ENCODE data around the gene EYS.

EYS gene

DNA sequence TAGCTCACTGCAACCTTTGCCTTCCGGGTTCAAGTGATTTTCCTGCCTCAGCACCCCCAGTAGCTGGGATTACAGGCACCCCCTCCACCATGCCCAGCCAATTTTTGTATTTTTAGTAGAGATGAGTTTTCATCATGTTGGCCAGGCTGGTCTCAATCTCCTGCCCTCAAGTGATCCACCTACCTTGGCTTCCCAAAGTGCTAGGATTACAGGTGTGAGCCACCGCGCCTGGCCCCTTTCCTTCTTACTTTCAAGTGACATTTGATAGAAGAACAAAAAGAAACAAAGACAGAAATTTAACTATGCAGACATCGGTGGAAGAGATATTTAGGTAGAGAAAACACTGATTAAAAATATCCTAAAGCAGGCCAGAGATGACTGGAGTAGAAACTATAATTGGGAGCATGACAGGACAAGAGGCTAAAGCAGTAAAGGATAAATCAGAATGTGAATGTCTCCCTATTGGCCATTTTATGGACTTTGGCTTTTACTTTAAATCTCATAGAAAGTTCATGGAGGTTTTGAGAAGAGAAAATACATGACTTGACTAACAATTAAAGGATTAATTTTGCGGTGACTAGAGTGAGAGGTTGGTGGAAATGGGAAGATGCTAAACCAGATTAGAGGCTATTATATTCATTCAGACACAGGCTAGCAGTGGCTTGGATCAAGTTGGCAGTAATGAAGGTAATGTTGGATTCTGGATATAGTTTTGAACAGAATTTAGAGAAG, 2.2 kb upstream of the EYS start:
- H3K36me3 ChIP-seq (ENCODE audit: control insufficient read depth, low read length), result no peaks in the 10 kb centered on the region
- no peaks in the 10 kb centered on the region for H3K9me3 ChIP-seq (ENCODE audit: control insufficient read depth, insufficient read depth, low read length)
- H3F3A ChIP-seq (ENCODE audit: control insufficient read depth, insufficient read depth), result no peaks in the 10 kb centered on the region
- H3K27ac ChIP-seq (ENCODE audit: low read depth, low read length), result no peak overlapping the region
- TF ChIP-seq, protein P1, sequence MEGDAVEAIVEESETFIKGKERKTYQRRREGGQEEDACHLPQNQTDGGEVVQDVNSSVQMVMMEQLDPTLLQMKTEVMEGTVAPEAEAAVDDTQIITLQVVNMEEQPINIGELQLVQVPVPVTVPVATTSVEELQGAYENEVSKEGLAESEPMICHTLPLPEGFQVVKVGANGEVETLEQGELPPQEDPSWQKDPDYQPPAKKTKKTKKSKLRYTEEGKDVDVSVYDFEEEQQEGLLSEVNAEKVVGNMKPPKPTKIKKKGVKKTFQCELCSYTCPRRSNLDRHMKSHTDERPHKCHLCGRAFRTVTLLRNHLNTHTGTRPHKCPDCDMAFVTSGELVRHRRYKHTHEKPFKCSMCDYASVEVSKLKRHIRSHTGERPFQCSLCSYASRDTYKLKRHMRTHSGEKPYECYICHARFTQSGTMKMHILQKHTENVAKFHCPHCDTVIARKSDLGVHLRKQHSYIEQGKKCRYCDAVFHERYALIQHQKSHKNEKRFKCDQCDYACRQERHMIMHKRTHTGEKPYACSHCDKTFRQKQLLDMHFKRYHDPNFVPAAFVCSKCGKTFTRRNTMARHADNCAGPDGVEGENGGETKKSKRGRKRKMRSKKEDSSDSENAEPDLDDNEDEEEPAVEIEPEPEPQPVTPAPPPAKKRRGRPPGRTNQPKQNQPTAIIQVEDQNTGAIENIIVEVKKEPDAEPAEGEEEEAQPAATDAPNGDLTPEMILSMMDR (IDR thresholded peaks at IDR 0.05; ENCODE audit: low read depth, low read length, poor library complexity, severe bottlenecking), result no peak
- no peak for TF ChIP-seq EZH2phosphoT487 (IDR thresholded peaks at IDR 0.05; ENCODE audit: borderline replicate concordance, low read length)
- no peak overlapping the region for H3K4me3 ChIP-seq (ENCODE audit: low read length)
- no peaks in the 10 kb centered on the region for H3K9me2 ChIP-seq (replicated peaks; ENCODE audit: control insufficient read depth, low read length)
- no peaks in the 10 kb centered on the region for H3K27me3 ChIP-seq (ENCODE audit: control insufficient read depth, low read length)
- no peaks in the 10 kb centered on the region for H3K79me2 ChIP-seq (ENCODE audit: control insufficient read depth, low read length)
- no peaks in the 10 kb centered on the region for H3K4me1 ChIP-seq (ENCODE audit: control insufficient read depth, low read length)
- no peak overlapping the region for H3K4me2 ChIP-seq (ENCODE audit: low read length)
- no peaks in the 10 kb centered on the region for H4K20me1 ChIP-seq (ENCODE audit: control insufficient read depth, insufficient read depth, low read depth, low read length)

DNA sequence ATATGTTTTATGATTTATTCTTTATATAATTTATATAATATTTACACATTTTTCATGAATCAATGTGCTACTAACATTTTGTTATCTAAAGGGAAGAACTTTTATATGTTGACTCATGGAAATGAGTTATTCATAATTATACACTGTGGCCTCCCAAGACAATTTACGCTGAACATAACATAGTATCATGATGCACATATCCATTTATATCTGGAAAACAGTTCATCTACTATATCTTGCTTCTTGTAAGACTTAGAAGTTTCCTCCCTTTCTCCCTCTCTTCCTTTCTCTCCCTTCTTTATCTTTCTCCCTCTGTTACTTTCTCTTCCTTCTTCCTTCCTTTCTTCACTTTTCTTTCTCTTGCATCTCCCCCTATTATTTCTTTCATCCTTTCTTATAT, 1.1 kb upstream of the EYS start:
- H3K27me3 ChIP-seq (ENCODE audit: control insufficient read depth, low read length), result no peaks in the 10 kb centered on the region
- no peak overlapping the region for H3K4me2 ChIP-seq (ENCODE audit: low read length)
- no peaks in the 10 kb centered on the region for H3K79me2 ChIP-seq (ENCODE audit: control insufficient read depth, low read length)
- no peaks in the 10 kb centered on the region for H3K9me2 ChIP-seq (replicated peaks; ENCODE audit: control insufficient read depth, low read length)
- H3K4me3 ChIP-seq (ENCODE audit: low read length), result no peak overlapping the region
- H3K36me3 ChIP-seq (ENCODE audit: control insufficient read depth, low read length), result no peaks in the 10 kb centered on the region
- H3K27ac ChIP-seq (ENCODE audit: low read depth, low read length), result no peak overlapping the region
- TF ChIP-seq, protein P1 (IDR thresholded peaks at IDR 0.05; ENCODE audit: low read depth, low read length, poor library complexity, severe bottlenecking), result no peak
- no peak for TF ChIP-seq EZH2phosphoT487 (IDR thresholded peaks at IDR 0.05; ENCODE audit: borderline replicate concordance, low read length)
- H4K20me1 ChIP-seq (ENCODE audit: control insufficient read depth, insufficient read depth, low read depth, low read length), result no peaks in the 10 kb centered on the region
- no peaks in the 10 kb centered on the region for H3K9me3 ChIP-seq (ENCODE audit: control insufficient read depth, insufficient read depth, low read length)
- no peaks in the 10 kb centered on the region for H3K4me1 ChIP-seq (ENCODE audit: control insufficient read depth, low read length)
- no peaks in the 10 kb centered on the region for H3F3A ChIP-seq (ENCODE audit: control insufficient read depth, insufficient read depth)

DNA sequence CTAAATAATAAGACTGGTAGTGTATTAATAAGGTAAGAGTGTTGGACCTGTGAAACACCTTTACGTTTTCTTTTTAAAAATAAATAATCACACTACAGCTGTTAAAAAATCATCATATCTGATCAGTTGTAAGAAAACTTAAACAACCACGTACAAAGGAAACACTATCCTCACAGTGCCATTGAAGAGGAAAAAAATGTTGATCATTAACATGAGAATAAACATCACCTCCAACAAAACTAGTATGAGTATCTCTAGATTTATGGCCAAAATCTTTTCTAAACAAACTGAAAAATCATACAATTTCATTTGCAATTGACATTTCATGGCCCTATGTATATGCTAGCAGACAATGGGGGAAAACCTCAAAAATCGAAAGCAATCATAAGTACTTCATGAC, 590 bp downstream of the EYS start:
- Histone ChIP-seq H3K4me2 (ENCODE audit: low read length) (no peak overlapping the region), H3K79me2 (ENCODE audit: control insufficient read depth, low read length) (no peaks in the 10 kb centered on the region), H3K27ac (ENCODE audit: low read depth, low read length) (no peak overlapping the region), H3F3A (ENCODE audit: control insufficient read depth, insufficient read depth) (no peaks in the 10 kb centered on the region), H3K4me3 (ENCODE audit: low read length) (no peak overlapping the region), H3K9me2 (replicated peaks; ENCODE audit: control insufficient read depth, low read length) (no peaks in the 10 kb centered on the region), H3K36me3 (ENCODE audit: control insufficient read depth, low read length) (no peaks in the 10 kb centered on the region), H3K27me3 (ENCODE audit: control insufficient read depth, low read length) (no peaks in the 10 kb centered on the region), H3K4me1 (ENCODE audit: control insufficient read depth, low read length) (no peaks in the 10 kb centered on the region), H3K9me3 (ENCODE audit: control insufficient read depth, insufficient read depth, low read length) (no peaks in the 10 kb centered on the region), H4K20me1 (ENCODE audit: control insufficient read depth, insufficient read depth, low read depth, low read length) (no peaks in the 10 kb centered on the region)
- no peak for TF ChIP-seq EZH2phosphoT487 (IDR thresholded peaks at IDR 0.05; ENCODE audit: borderline replicate concordance, low read length)
- TF ChIP-seq, protein P1 (IDR thresholded peaks at IDR 0.05; ENCODE audit: low read depth, low read length, poor library complexity, severe bottlenecking), result no peak
